Measurements from ENCODE around the gene PRELP.

The PRELP gene

GRCh38 chr1:203523667-203524066, 48.1 kb downstream of the PRELP start:
- DNase-seq (ENCODE audit: extremely low read depth, low read depth): no peak
- TF ChIP-seq CTCF (IDR thresholded peaks at IDR 0.05; ENCODE audit: low read depth, low read length): no peak

GRCh38 chr1:203524152-203524551, 48.5 kb downstream of the PRELP start:
- no peak for DNase-seq (ENCODE audit: extremely low read depth, low read depth)
- no peak for TF ChIP-seq CTCF (IDR thresholded peaks at IDR 0.05; ENCODE audit: low read depth, low read length)

- no peak for DNase-seq (ENCODE audit: extremely low read depth, low read depth)
- no peak for TF ChIP-seq CTCF (IDR thresholded peaks at IDR 0.05; ENCODE audit: low read depth, low read length)
These were observed 49.2 kb downstream of the PRELP start for GRCh38 chr1:203524824-203525223.

GRCh38 chr1:203525685-203526084, 50.1 kb downstream of the PRELP start:
- DNase-seq (ENCODE audit: extremely low read depth, low read depth): no peak
- no peak for TF ChIP-seq CTCF (IDR thresholded peaks at IDR 0.05; ENCODE audit: low read depth, low read length)

GRCh38 chr1:203526130-203526529, 50.5 kb downstream of the PRELP start:
- no peak for TF ChIP-seq CTCF (IDR thresholded peaks at IDR 0.05; ENCODE audit: low read depth, low read length)
- DNase-seq (ENCODE audit: extremely low read depth, low read depth): no peak

GRCh38 chr1:203526572-203526971, 51.0 kb downstream of the PRELP start:
- no peak for TF ChIP-seq CTCF (IDR thresholded peaks at IDR 0.05; ENCODE audit: low read depth, low read length)
- no peak for DNase-seq (ENCODE audit: extremely low read depth, low read depth)

GRCh38 chr1:203527013-203527412, 51.4 kb downstream of the PRELP start:
- DNase-seq (ENCODE audit: extremely low read depth, low read depth): no peak
- no peak for TF ChIP-seq CTCF (IDR thresholded peaks at IDR 0.05; ENCODE audit: low read depth, low read length)
